ENCODE results near the gene KCNC1. TPM values are rescaled to one million over a fixed set of nuclear protein-coding genes. Genes with fewer than 3 reads are reported as not detected.

The KCNC1 gene
- not detected in 2 replicates for total RNA-seq

GRCh38 chr11:17734418-17734911, at the start of gene KCNC1:
Gene KCNC1 (plus strand): TSS chr11:17734781. CDS start chr11:17736003, 1,222 bp downstream.
- peak; percentile 49 to 57 for DNase-seq (ENCODE audit: low read depth in 2 of 2)

GRCh38 chr11:17686231-17686980, 48.2 kb upstream of the KCNC1 start:
- DNase-seq (ENCODE audit: low read depth in 2 of 2), result no peak

- DNase-seq (ENCODE audit: low read depth in 2 of 2), result no peak
Observed at GRCh38 chr11:17687946-17688670, 46.5 kb upstream of the KCNC1 start.

DNA sequence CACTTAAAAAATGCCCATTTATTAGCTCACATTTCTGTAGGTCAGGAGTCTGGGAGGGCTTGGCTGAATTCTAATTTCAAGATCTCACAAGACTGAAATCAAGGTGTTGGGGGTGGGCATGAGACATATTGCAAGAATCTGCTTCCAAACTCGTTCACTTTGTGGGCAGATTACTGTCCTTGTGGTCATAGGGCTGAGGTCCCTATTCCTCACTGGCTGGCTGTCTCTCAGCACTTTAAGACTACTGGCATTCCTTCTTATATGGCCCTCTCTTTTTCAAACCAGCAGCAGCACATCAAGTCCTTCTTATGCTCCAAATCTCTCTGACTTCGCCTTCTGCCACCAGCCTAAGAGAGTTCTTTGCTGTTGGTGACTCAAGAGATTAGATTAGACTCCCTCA, 43.0 kb upstream of the KCNC1 start:
- no peak for DNase-seq (ENCODE audit: low read depth in 2 of 2)

DNA sequence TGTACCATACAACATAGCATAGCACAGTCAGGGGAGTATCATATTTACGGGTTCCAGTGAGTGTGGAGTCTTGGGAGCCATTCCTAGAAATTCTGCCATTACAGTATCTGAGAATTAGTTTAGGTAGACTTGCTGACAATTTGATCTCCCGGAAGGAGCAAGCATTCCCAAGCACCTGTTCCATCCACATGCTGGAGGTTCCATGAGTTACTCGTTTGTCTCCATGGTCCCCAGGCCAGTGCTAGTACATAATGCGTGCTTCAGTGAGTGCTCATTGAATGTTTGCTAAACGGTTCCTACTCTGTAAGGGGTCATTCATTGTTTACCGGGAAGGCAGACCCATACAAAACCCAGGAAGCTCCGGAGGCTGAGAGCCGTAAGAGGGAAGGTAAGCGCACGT, 42.6 kb upstream of the KCNC1 start:
- DNase-seq (ENCODE audit: low read depth in 2 of 2), result no peak

DNA sequence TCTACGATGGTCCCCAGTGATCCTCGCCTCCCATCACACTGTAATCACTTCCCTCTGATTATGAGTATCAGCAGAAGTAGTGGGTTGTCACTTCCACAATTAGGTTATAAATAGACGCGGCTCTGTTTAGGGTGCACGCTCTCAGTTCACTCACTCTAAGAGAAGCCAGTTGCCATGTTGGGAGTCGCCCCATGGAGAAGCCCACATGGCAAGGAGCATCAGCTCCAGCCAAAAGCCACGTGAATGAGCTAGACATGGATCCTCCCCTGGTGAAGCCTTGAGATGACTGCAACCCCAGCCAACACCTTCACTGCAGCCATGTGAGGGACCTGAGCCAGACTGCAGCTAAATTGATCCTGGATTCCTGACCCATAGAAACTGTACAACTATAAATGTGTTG, 41.6 kb upstream of the KCNC1 start:
- no peak for DNase-seq (ENCODE audit: low read depth in 2 of 2)

GRCh38 chr11:17693531-17693930, 41.0 kb upstream of the KCNC1 start:
- DNase-seq (ENCODE audit: low read depth in 2 of 2), result no peak

GRCh38 chr11:17694494-17695110, 40.0 kb upstream of the KCNC1 start:
- no peak for DNase-seq (ENCODE audit: low read depth in 2 of 2)

GRCh38 chr11:17695454-17696441, 38.8 kb upstream of the KCNC1 start:
- no peak for DNase-seq (ENCODE audit: low read depth in 2 of 2)

DNA sequence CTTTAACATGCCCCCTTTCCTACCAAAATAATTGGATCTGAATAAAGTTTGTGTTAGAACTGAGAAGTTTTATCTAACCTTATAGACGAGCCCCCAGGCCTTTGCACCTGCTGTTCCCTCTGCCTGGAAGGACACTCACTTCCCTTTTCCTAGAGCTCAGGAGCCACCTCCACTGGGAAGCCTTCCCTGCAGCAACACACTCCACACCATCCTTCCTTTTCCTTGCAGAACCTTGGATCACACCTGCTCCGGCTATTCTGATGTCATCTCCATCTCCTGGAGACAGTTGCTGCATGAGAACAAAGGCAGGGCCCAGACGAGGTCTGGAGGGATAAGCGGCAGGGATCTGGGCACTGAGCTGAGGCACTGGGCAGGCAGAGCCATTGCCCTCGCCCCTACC, 37.8 kb upstream of the KCNC1 start:
- no peak for DNase-seq (ENCODE audit: low read depth in 2 of 2)

- DNase-seq (ENCODE audit: low read depth in 2 of 2), result no peak
Observed at GRCh38 chr11:17697175-17697949, 37.2 kb upstream of the KCNC1 start.

GRCh38 chr11:17699147-17700114, 35.1 kb upstream of the KCNC1 start:
- no peak for DNase-seq (ENCODE audit: low read depth in 2 of 2)

GRCh38 chr11:17700991-17701390, 33.6 kb upstream of the KCNC1 start:
- no peak for DNase-seq (ENCODE audit: low read depth in 2 of 2)

DNA sequence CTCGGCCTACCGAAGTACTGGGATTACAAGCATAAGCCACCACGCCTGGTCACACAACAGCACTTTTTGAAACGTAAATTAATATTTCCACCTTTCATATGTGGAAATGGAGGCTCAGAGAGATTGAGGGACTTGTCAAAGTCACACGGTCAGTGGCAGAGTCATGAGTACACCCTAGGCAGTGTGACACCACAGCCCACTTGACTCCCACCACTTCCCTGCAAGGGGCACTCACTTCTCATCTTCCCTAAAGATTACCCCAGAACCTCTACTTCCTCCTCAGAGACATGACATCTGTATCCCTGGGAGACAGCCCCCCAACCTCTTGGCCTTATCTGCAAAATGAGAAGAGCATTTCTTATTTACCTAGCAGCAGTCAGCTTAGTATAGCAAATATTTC, 31.7 kb upstream of the KCNC1 start:
- no peak for DNase-seq (ENCODE audit: low read depth in 2 of 2)

- DNase-seq (ENCODE audit: low read depth in 2 of 2), result peak; percentile 8 to 28
Observed at GRCh38 chr11:17703951-17704350, 30.6 kb upstream of the KCNC1 start.

- DNase-seq (ENCODE audit: low read depth in 2 of 2), result no peak
Observed at GRCh38 chr11:17707830-17708229, 26.8 kb upstream of the KCNC1 start.

GRCh38 chr11:17711836-17712235, 22.7 kb upstream of the KCNC1 start:
- no peak for DNase-seq (ENCODE audit: low read depth in 2 of 2)

- DNase-seq (ENCODE audit: low read depth in 2 of 2), result no peak
Observed at GRCh38 chr11:17713851-17714250, 20.7 kb upstream of the KCNC1 start.

GRCh38 chr11:17714356-17714854, 20.2 kb upstream of the KCNC1 start:
- no peak for DNase-seq (ENCODE audit: low read depth in 2 of 2)
